ENCODE results near the gene HS6ST3.
"Not testable (repeated sequence)": the region's sequence is repeated elsewhere in the genome, so short reads cannot be mapped to it uniquely, and the experiment has no call there.

The HS6ST3 gene

GRCh38 chr13:96091164-96092117, 1.5 kb downstream of the HS6ST3 start:
- H3K9ac ChIP-seq (ENCODE audit: low read depth in 1 of 2, low read length in 2 of 2): no peak overlapping the region
- peaks cover 4 to 9% of the 10 kb centered on the region in 2 donors for H3K4me1 ChIP-seq (ENCODE audit: control insufficient read depth in 2 of 2, insufficient read depth in 2 of 2, low read length in 2 of 2)
- H3K36me3 ChIP-seq (ENCODE audit: control insufficient read depth in 2 of 2, insufficient read depth in 2 of 2, low read length in 2 of 2): no peaks in the 10 kb centered on the region
- H3K9me3 ChIP-seq (ENCODE audit: control insufficient read depth in 2 of 2, low read length in 2 of 2): no peaks in the 10 kb centered on the region
- H3K27me3 ChIP-seq (ENCODE audit: control insufficient read depth in 2 of 2, insufficient read depth in 2 of 2, low read length in 2 of 2): peaks cover 27 to 39% of the 10 kb centered on the region in 2 donors
- no peak overlapping the region for H3K4me3 ChIP-seq (ENCODE audit: low read length in 2 of 2)
- no peak overlapping the region for H3K27ac ChIP-seq (ENCODE audit: low read depth in 2 of 2, low read length in 2 of 2)

GRCh38 chr13:96093296-96094006, 3.5 kb downstream of the HS6ST3 start:
- Histone ChIP-seq H3K27me3 (ENCODE audit: control insufficient read depth in 2 of 2, insufficient read depth in 2 of 2, low read length in 2 of 2) (peaks cover 23 to 28% of the 10 kb centered on the region in 2 donors), H3K27ac (ENCODE audit: low read depth in 2 of 2, low read length in 2 of 2) (no peak overlapping the region), H3K9me3 (ENCODE audit: control insufficient read depth in 2 of 2, low read length in 2 of 2) (no peaks in the 10 kb centered on the region), H3K9ac (ENCODE audit: low read depth in 1 of 2, low read length in 2 of 2) (no peak overlapping the region), H3K4me3 (ENCODE audit: low read length in 2 of 2) (no peak overlapping the region), H3K36me3 (ENCODE audit: control insufficient read depth in 2 of 2, insufficient read depth in 2 of 2, low read length in 2 of 2) (no peaks in the 10 kb centered on the region), H3K4me1 (ENCODE audit: control insufficient read depth in 2 of 2, insufficient read depth in 2 of 2, low read length in 2 of 2) (peaks cover 4 to 9% of the 10 kb centered on the region in 2 donors)

- Histone ChIP-seq H3K27me3 (ENCODE audit: control insufficient read depth in 2 of 2, insufficient read depth in 2 of 2, low read length in 2 of 2) (no peaks in the 10 kb centered on the region), H3K4me3 (ENCODE audit: low read length in 2 of 2) (no peak overlapping the region), H3K27ac (ENCODE audit: low read depth in 2 of 2, low read length in 2 of 2) (no peak overlapping the region), H3K9ac (ENCODE audit: low read depth in 1 of 2, low read length in 2 of 2) (no peak overlapping the region), H3K36me3 (ENCODE audit: control insufficient read depth in 2 of 2, insufficient read depth in 2 of 2, low read length in 2 of 2) (no peaks in the 10 kb centered on the region), H3K4me1 (ENCODE audit: control insufficient read depth in 2 of 2, insufficient read depth in 2 of 2, low read length in 2 of 2) (no peaks in the 10 kb centered on the region), H3K9me3 (ENCODE audit: control insufficient read depth in 2 of 2, low read length in 2 of 2) (no peaks in the 10 kb centered on the region)
Measured at GRCh38 chr13:96100457-96101220, 10.7 kb downstream of the HS6ST3 start.

- Histone ChIP-seq H3K4me1 (ENCODE audit: control insufficient read depth in 2 of 2, insufficient read depth in 2 of 2, low read length in 2 of 2) (no peaks in the 10 kb centered on the region), H3K36me3 (ENCODE audit: control insufficient read depth in 2 of 2, insufficient read depth in 2 of 2, low read length in 2 of 2) (no peaks in the 10 kb centered on the region), H3K9me3 (ENCODE audit: control insufficient read depth in 2 of 2, low read length in 2 of 2) (no peaks in the 10 kb centered on the region), H3K27me3 (ENCODE audit: control insufficient read depth in 2 of 2, insufficient read depth in 2 of 2, low read length in 2 of 2) (no peaks in the 10 kb centered on the region), H3K27ac (ENCODE audit: low read depth in 2 of 2, low read length in 2 of 2) (no peak overlapping the region), H3K9ac (ENCODE audit: low read depth in 1 of 2, low read length in 2 of 2) (no peak overlapping the region), H3K4me3 (ENCODE audit: low read length in 2 of 2) (no peak overlapping the region)
Measured at GRCh38 chr13:96104516-96104915, 14.6 kb downstream of the HS6ST3 start.

GRCh38 chr13:96108072-96108471, 18.2 kb downstream of the HS6ST3 start:
- not testable (repeated sequence) for H3K27me3 ChIP-seq (ENCODE audit: control insufficient read depth in 2 of 2, insufficient read depth in 2 of 2, low read length in 2 of 2); H3K9me3 ChIP-seq (ENCODE audit: control insufficient read depth in 2 of 2, low read length in 2 of 2); H3K4me3 ChIP-seq (ENCODE audit: low read length in 2 of 2); H3K27ac ChIP-seq (ENCODE audit: low read depth in 2 of 2, low read length in 2 of 2); H3K4me1 ChIP-seq (ENCODE audit: control insufficient read depth in 2 of 2, insufficient read depth in 2 of 2, low read length in 2 of 2); H3K36me3 ChIP-seq (ENCODE audit: control insufficient read depth in 2 of 2, insufficient read depth in 2 of 2, low read length in 2 of 2); H3K9ac ChIP-seq (ENCODE audit: low read depth in 1 of 2, low read length in 2 of 2)

GRCh38 chr13:96109125-96109524, 19.2 kb downstream of the HS6ST3 start:
- no peak overlapping the region for H3K9ac ChIP-seq (ENCODE audit: low read depth in 1 of 2, low read length in 2 of 2)
- H3K27me3 ChIP-seq (ENCODE audit: control insufficient read depth in 2 of 2, insufficient read depth in 2 of 2, low read length in 2 of 2): no peaks in the 10 kb centered on the region
- no peak overlapping the region for H3K4me3 ChIP-seq (ENCODE audit: low read length in 2 of 2)
- H3K36me3 ChIP-seq (ENCODE audit: control insufficient read depth in 2 of 2, insufficient read depth in 2 of 2, low read length in 2 of 2): no peaks in the 10 kb centered on the region
- H3K4me1 ChIP-seq (ENCODE audit: control insufficient read depth in 2 of 2, insufficient read depth in 2 of 2, low read length in 2 of 2): no peaks in the 10 kb centered on the region
- H3K27ac ChIP-seq (ENCODE audit: low read depth in 2 of 2, low read length in 2 of 2): no peak overlapping the region
- no peaks in the 10 kb centered on the region for H3K9me3 ChIP-seq (ENCODE audit: control insufficient read depth in 2 of 2, low read length in 2 of 2)

- H3K27ac ChIP-seq (ENCODE audit: low read depth in 2 of 2, low read length in 2 of 2): no peak overlapping the region
- no peaks in the 10 kb centered on the region for H3K9me3 ChIP-seq (ENCODE audit: control insufficient read depth in 2 of 2, low read length in 2 of 2)
- no peak overlapping the region for H3K4me3 ChIP-seq (ENCODE audit: low read length in 2 of 2)
- H3K4me1 ChIP-seq (ENCODE audit: control insufficient read depth in 2 of 2, insufficient read depth in 2 of 2, low read length in 2 of 2): no peaks in the 10 kb centered on the region
- no peaks in the 10 kb centered on the region for H3K36me3 ChIP-seq (ENCODE audit: control insufficient read depth in 2 of 2, insufficient read depth in 2 of 2, low read length in 2 of 2)
- H3K9ac ChIP-seq (ENCODE audit: low read depth in 1 of 2, low read length in 2 of 2): no peak overlapping the region
- no peaks in the 10 kb centered on the region for H3K27me3 ChIP-seq (ENCODE audit: control insufficient read depth in 2 of 2, insufficient read depth in 2 of 2, low read length in 2 of 2)
Measured at GRCh38 chr13:96112936-96113335, 23.0 kb downstream of the HS6ST3 start.

- H3K36me3 ChIP-seq (ENCODE audit: control insufficient read depth in 2 of 2, insufficient read depth in 2 of 2, low read length in 2 of 2); H3K27me3 ChIP-seq (ENCODE audit: control insufficient read depth in 2 of 2, insufficient read depth in 2 of 2, low read length in 2 of 2); H3K9ac ChIP-seq (ENCODE audit: low read depth in 1 of 2, low read length in 2 of 2); H3K4me3 ChIP-seq (ENCODE audit: low read length in 2 of 2); H3K4me1 ChIP-seq (ENCODE audit: control insufficient read depth in 2 of 2, insufficient read depth in 2 of 2, low read length in 2 of 2); H3K9me3 ChIP-seq (ENCODE audit: control insufficient read depth in 2 of 2, low read length in 2 of 2); H3K27ac ChIP-seq (ENCODE audit: low read depth in 2 of 2, low read length in 2 of 2): not testable (repeated sequence)
Measured at GRCh38 chr13:96115368-96115767, 25.5 kb downstream of the HS6ST3 start.

GRCh38 chr13:96119921-96120320, 30.0 kb downstream of the HS6ST3 start:
- no peaks in the 10 kb centered on the region for H3K36me3 ChIP-seq (ENCODE audit: control insufficient read depth in 2 of 2, insufficient read depth in 2 of 2, low read length in 2 of 2)
- no peaks in the 10 kb centered on the region for H3K4me1 ChIP-seq (ENCODE audit: control insufficient read depth in 2 of 2, insufficient read depth in 2 of 2, low read length in 2 of 2)
- H3K9ac ChIP-seq (ENCODE audit: low read depth in 1 of 2, low read length in 2 of 2): no peak overlapping the region
- H3K27me3 ChIP-seq (ENCODE audit: control insufficient read depth in 2 of 2, insufficient read depth in 2 of 2, low read length in 2 of 2): no peaks in the 10 kb centered on the region
- no peak overlapping the region for H3K4me3 ChIP-seq (ENCODE audit: low read length in 2 of 2)
- no peak overlapping the region for H3K27ac ChIP-seq (ENCODE audit: low read depth in 2 of 2, low read length in 2 of 2)
- H3K9me3 ChIP-seq (ENCODE audit: control insufficient read depth in 2 of 2, low read length in 2 of 2): no peaks in the 10 kb centered on the region
